Tibial artery (tissue), 4 donors: Measurements from ENCODE around the gene RASGRP2.

Experiments used
- DNase-seq, 2 donors: peaks; one replicate each; pipeline ENCODE4 v3.0.0-alpha.2; 2019
- H3K27ac ChIP-seq, 2 donors: fragments of 200-600 bp; sonication (generic) in 1 of 2; 1 replicate in 1 of 2; 2 replicates in 1 of 2; pipeline ENCODE4 v1.5.1; 2018 to 2019; ENCODE audit warnings: mild to moderate bottlenecking in 1 of 2
- H3K27me3 ChIP-seq, 2 donors: fragments of 200-600 bp; sonication (generic) in 1 of 2; one replicate each; pipeline versions ENCODE4 v1.5.1 to v1.6.0; 2016 to 2019
- H3K36me3 ChIP-seq, 3 donors: fragments of 200-600 bp; sonication (generic) in 2 of 3; one replicate each; pipeline ENCODE4 v1.5.1; 2016 to 2019; ENCODE audit warnings: mild to moderate bottlenecking in 2 of 3
- H3K4me1 ChIP-seq, 4 donors: fragments of 200-600 bp; sonication (generic) in 2 of 4; 1 replicate in 3 of 4; 2 replicates in 1 of 4; pipeline ENCODE4 v1.5.1; 2016 to 2019
- H3K4me3 ChIP-seq, 2 donors: fragments of 200-600 bp; sonication (generic) in 1 of 2; 1 replicate in 1 of 2; 2 replicates in 1 of 2; pipeline ENCODE4 v1.5.1; 2018 to 2019; ENCODE audit warnings: mild to moderate bottlenecking in 2 of 2
- H3K9me3 ChIP-seq, 3 donors: fragments of 200-600 bp; sonication (generic) in 1 of 3; one replicate each; pipeline ENCODE4 v1.5.1; 2016 to 2019
- CTCF ChIP-seq, 2 experiments: fragments of 200-600 bp in 1 of 2; fragments of 450-650 bp in 1 of 2; IDR thresholded peaks; one replicate each; pipeline ENCODE4 v1.5.1; 2017 to 2019; ENCODE audit warnings: antibody characterized with exemption in 2 of 2, mild to moderate bottlenecking in 1 of 2, moderate library complexity in 1 of 2
- intact Hi-C: fragments of 100-400 bp; cut with DNase I; formaldehyde crosslinking; loops from one replicate; pipeline ENCODE4 v1.15.0; 2023; ENCODE audit warnings: low total_unique reads

The RASGRP2 gene

GRCh38 chr11:64691543-64691942 is 52.4 kb downstream of the RASGRP2 start:
- Histone ChIP-seq H3K27me3 (peaks cover 0 to 27% of the 10 kb centered on the region in 2 donors), H3K27ac (no peak overlapping the region), H3K4me1 (peaks cover 0 to 27% (median 21%) of the 10 kb centered on the region in 4 donors), H3K36me3 (no peaks in the 10 kb centered on the region), H3K9me3 (no peaks in the 10 kb centered on the region), H3K4me3 (no peak overlapping the region)
- intact Hi-C loops, result no loop called here
- DNase-seq, result no peak
- no peak for TF ChIP-seq CTCF (IDR thresholded peaks at IDR 0.05)

GRCh38 chr11:64690235-64690634 is 53.7 kb downstream of the RASGRP2 start:
- H3K9me3 ChIP-seq, result no peaks in the 10 kb centered on the region
- no peaks in the 10 kb centered on the region for H3K36me3 ChIP-seq
- H3K4me1 ChIP-seq, result peaks cover 0 to 30% (median 23%) of the 10 kb centered on the region in 4 donors
- no peak for DNase-seq
- H3K27ac ChIP-seq, result no peak overlapping the region
- peaks cover 0 to 26% of the 10 kb centered on the region in 2 donors for H3K27me3 ChIP-seq
- H3K4me3 ChIP-seq, result no peak overlapping the region
- intact Hi-C loops, result no loop called here
- TF ChIP-seq CTCF (IDR thresholded peaks at IDR 0.05), result no peak

GRCh38 chr11:64688534-64688982 is 55.4 kb downstream of the RASGRP2 start:
- intact Hi-C loops, result no loop called here
- Histone ChIP-seq H3K4me1 (peaks cover 0 to 30% (median 23%) of the 10 kb centered on the region in 4 donors), H3K27me3 (peaks cover 0 to 9% of the 10 kb centered on the region in 2 donors), H3K4me3 (peak overlapping the region; percentile 44 to 50), H3K36me3 (no peaks in the 10 kb centered on the region), H3K27ac (peak overlapping the region; percentile 71 to 89), H3K9me3 (no peaks in the 10 kb centered on the region)
- peak; percentile 93 to 95 for TF ChIP-seq CTCF (IDR thresholded peaks at IDR 0.05)
- peak; percentile 82 to 94 for DNase-seq

DNA sequence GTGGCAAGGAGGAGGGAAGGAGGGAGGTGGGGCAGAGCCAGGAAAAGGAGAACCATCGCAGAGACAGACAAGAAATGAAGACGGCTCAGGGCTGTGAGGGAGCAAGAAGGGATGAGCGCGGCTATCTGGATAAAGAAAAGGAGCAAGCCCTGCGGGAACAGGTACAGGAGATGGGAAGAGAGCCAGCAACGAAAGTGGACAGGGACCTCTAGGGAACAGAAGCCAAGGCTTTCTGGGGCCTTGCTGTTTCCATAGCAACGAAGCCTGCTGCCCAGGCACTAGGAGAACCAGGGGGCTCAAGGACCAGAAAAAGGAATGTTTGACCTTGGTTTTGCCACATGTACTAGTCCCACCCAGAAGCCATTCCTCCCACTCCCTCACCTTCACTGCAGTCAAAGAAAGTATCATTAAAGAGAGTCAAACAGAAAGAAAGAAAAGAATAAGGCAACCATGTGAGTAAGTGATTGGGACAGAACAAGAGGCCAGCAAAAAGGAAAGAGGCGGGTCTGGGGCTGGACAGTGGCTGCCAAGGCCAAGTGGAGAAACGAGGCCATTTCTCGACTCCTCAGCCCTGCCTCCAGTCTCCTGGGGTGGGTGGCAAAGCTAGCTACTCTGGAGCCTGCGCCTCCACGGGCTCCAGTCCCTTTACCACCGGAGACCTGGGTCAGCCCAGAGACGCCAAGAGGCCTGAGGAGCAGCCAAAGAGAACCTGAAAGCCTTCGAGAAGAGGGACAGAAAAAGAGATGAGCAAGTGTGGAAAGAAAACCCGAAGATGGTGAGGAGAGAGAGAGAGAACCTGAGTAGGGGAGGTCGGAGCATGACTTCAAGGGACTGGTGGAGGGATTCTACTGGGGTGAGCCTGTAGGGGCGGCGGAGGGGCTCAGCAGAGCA is 56.1 kb downstream of the RASGRP2 start:
- peak overlapping the region in 1 of 2 donors; percentile 50 for H3K4me3 ChIP-seq
- H3K9me3 ChIP-seq, result no peaks in the 10 kb centered on the region
- H3K27ac ChIP-seq, result peak overlapping the region; percentile 71 to 89
- no peak for TF ChIP-seq CTCF (IDR thresholded peaks at IDR 0.05)
- H3K4me1 ChIP-seq, result peaks cover 0 to 30% (median 23%) of the 10 kb centered on the region in 4 donors
- peaks cover 0 to 4% of the 10 kb centered on the region in 2 donors for H3K27me3 ChIP-seq
- intact Hi-C loops, result no loop called here
- peak; percentile 38 to 79 for DNase-seq
- no peaks in the 10 kb centered on the region for H3K36me3 ChIP-seq

DNA sequence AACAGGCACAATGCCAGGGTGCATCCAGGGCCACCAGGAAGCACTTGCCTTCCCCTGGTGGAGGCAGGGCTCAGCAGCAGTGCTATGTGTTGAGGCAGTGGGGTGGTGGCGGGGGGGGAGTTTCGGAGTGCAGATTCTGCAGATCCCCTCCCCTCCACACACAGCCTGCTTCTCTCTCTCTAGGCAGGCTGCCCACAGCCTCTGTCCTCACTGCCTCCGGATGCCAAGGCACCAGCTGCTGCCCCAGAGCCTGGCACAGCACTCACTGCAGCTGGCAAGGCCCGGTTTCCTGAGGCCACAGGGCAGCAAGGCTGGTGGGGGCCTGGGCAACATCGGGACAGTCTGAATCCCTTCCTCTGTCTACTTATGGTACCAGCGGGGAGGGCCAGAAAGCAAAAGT is 56.7 kb downstream of the RASGRP2 start:
- intact Hi-C loops, result no loop called here
- no peaks in the 10 kb centered on the region for H3K36me3 ChIP-seq

More for the DNA sequence above, 56.7 kb downstream of the RASGRP2 start:
- no peaks in the 10 kb centered on the region for H3K9me3 ChIP-seq
- H3K4me3 ChIP-seq, result no peak overlapping the region
- peak; percentile 75 to 95 for DNase-seq
- H3K27me3 ChIP-seq, result no peaks in the 10 kb centered on the region
- H3K4me1 ChIP-seq, result peaks cover 0 to 30% (median 23%) of the 10 kb centered on the region in 4 donors
- peak overlapping the region; percentile 71 to 89 for H3K27ac ChIP-seq
- TF ChIP-seq CTCF (IDR thresholded peaks at IDR 0.05), result peak in 1 of 2 experiments; percentile 27
